ENCODE results near the gene GSC2.

Gene GSC2, protein sequence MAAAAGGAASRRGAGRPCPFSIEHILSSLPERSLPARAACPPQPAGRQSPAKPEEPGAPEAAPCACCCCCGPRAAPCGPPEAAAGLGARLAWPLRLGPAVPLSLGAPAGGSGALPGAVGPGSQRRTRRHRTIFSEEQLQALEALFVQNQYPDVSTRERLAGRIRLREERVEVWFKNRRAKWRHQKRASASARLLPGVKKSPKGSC

DNA sequence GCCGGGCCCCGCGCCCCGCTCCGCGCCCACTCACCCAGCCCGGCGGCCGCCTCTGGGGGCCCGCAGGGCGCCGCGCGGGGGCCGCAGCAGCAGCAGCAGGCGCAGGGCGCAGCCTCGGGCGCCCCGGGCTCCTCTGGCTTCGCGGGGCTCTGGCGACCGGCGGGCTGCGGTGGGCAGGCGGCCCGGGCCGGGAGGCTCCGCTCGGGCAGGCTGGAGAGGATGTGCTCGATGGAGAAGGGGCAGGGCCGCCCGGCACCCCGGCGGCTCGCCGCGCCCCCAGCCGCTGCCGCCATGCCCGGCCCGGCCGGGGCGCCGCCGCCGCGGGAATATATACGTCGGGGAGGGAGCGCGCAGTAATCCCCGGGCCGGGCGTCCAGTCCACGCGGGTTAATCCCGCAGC, at the start of gene GSC2:
GSC2 (minus strand) TSS at position 302 of the 400 bp plus-strand sequence; CDS start at position 293, 9 bp downstream.
- no peak for DNase-seq (ENCODE audit: low read depth)

DNA sequence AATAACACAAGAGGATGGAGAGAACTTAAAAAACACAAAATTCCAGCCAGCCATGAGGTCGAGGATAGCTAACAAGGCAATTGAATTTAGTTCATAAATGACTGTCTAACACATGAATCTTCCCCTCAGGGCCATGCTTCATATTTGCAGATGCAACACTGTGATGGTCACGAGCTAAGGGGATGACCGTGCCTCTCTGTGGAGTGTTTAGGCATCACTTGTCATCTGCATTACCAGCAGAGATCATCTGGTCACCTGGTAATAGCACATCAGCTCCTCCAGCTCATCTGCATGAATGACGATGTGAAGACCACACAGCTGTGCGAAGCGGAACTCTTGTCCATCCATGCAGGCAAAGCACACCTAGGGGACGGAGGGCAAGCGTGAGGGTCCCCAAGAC, 49.4 kb upstream of the GSC2 start:
- no peak for DNase-seq (ENCODE audit: low read depth)

DNA sequence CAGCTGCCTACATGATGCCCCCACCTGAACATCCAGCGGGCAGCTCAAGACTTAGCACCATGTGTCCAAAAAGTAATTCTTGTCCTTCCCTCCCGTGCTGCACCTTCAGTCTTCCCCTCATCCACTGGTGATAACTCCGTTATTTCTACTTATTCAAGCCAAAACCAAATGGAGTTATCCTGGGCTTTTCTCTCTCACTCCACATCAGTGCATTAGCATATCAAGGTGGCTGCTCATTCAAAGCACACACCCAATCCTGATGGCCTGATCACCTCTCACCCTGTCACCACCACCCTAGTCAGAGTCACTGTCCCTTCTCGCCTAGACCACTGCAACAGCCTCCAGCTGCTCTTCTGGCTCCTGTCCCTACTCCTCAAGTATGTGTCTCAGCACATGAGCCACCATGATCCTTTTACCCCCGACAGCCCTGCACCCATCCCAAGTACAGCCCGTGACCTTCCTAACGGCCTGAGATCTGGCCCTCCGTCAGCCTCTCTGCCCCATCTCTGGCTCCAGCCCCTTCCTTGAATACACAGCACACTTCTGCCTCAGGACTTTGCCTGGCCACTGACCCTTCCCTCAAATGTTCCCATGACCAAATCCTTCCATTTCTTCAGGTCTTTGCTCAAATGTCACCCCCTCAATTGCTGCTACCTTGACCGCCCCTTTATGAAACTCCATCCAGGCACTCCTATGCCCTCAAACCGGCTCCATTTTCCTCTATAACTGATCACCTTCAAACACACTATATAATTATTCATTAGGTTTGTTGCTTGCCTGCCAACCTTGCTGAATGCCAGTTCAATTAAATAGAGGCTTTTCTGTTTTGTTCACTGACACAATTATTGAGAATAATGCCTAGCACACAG, 48.1 kb upstream of the GSC2 start:
- no peak for DNase-seq (ENCODE audit: low read depth)

DNA sequence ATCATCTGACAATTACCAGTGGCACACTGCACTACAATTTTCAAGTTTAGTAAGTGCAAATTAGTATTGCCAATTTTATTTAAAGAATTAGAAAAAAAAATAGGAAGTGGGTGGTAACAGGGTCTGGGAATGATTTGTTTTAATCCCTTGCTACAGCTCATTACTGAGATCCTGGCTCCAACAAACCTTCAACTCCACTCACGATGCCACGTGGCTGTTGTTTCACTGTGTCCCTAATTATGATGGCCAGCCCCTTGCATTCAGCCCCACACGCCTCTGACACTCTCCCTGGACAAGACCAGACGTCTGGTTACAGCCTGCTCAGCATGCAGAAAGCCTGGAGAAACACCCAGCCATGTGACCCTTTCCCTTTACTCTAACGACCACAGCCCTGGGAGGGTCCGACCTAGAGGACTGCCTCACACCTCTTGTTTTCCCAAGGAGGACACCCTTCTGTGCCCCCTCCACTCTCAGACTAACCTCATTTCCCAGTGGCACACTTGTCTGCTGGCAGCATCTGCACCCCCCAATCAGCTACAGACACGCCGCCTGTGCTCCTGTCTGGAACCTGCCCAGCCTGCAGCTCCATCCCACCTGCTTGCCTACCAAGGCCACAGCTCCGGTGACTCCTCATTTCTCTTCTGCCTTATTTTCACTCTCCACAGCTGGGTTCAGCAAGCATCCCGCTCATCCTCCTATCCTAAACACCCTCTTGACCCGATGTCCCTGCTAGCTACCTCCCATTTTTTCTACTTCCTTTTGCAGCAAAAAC, 46.9 kb upstream of the GSC2 start:
- DNase-seq (ENCODE audit: low read depth): no peak

DNA sequence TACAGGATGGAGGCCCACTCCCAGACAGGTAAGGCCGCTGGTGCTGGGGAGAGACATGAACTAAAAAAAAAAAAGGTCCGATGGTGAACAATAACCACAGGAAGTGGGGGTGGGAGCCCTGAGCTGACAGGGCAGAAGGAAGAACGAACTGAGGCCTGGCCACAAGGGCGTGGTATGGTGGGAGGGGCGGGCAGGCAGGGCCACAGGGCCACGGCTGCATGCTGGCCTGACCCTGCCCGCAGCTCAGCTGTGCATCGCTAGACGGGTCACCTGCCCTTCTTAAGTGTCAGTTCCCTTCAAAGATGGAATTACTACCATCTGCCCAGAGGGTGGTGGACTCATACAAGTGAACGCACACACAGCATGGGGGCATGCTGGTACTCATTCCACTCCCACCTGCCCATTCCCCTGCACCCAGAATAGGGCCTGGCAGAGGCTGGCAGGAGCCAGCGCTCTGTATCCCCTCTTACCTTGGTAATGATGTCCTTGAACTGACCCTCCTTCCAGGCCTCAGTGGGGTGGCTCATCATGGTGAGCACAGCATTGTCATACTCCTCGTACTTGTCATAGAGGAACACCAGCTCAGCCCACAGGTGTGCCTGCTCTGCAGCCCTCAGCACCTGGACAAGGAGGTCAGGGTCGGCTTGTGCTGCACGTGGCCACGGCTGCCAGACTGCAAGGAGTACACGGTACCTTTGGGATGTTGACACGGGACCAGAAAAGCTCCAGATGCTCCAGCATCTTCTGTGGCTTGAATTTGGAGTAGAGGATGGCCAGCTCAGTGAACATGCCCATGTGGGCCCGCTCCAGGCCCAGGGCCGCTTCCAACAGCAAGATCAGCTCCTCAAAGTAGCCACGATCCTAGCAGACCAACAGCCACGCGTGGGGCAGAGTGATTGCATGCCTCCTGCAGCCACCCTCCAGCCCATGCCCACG, 46.0 kb upstream of the GSC2 start:
- DNase-seq (ENCODE audit: low read depth): no peak

DNA sequence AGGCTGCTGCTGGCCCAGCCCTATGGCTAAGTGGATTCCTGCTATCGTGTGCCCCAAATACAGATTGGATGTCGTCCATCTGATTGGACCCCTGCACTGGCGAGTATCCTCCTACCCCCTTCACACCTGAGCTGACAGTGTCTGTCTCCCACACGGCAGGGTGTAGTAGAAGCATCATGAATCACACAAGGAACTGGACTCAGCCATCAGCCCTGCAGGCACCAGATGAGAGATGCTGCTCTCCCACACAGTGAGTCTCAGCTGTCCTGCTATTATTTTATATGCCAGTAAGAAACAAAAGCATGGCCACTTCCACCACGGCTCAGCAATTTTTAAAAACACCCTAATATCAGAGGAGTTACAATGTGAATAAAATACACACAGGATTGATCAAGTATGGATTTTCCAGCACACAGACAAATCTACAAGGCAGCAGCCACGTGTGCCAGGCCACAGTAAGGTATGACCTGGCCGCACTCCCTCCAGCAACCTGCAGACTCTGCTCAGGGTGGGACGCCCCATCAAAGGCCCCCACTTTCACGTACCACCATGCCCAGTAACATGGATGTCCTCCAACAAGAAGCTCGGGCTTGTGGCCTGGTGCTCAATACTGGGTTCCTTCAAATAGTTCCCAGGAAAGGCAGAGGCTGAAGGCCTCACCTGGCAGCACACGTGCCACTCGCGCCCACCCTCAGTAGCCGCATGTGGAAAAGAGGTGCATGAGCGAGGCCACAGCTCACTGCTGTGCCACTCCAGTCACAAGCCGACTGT, 44.9 kb upstream of the GSC2 start:
- no peak for DNase-seq (ENCODE audit: low read depth)

DNA sequence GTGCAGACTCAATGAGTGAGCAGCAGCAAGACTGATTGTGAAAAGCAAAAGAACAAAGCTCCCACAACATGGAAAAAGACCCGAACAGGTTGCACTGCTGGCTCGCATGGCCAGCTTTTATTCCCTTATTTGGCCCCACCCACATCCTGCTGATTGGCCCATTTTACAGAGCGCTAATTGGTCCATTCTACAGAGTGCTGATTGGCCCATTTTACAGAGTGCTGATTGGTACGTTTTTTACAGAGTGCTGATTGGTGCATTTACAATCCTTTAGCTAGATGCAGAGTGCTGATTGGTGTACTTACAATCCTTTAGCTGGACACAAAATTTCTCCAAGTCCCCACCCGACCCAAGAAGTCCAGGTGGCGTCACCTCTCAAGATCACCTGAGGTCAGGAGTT, 43.8 kb upstream of the GSC2 start:
- DNase-seq (ENCODE audit: low read depth): no peak

DNA sequence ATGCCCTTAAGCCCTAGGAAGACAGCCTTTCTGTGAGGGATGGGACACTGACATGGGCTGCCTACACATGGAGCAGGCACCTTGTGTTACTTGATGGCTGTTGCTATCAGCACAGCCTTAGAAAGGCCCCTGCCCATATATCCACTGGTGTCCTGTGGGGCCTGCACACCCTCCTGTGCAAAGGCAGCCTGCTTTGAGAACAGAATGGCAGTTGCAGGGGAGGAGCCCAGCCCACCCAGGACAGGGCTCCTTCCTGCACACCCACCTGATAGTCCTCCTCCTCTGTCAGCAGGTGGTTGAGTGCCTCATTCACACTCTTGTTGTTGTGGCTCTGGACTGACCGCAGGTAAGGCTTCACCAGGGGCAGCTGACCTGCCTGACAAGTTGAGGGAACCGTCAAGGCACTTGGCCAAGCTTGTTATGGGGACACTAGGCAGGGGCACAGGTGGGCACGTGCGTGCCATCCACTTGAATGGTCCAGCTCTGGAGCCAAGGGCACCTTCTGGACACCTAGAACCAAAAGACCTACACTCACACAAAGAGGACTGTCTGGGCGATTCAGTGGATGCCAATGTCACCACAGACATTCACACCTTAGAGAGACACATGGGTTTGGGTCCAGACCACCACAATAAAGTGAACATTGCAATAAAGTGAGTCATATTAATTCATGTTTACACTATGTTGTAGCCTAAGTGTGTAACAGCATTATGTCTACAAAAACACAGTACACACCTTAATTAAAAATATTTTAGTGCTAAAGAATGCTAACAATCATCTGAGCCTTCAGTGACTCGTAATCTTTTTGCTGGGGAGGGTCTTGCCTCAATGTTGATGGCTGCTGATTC, 37.8 kb upstream of the GSC2 start:
- DNase-seq (ENCODE audit: low read depth): no peak

DNA sequence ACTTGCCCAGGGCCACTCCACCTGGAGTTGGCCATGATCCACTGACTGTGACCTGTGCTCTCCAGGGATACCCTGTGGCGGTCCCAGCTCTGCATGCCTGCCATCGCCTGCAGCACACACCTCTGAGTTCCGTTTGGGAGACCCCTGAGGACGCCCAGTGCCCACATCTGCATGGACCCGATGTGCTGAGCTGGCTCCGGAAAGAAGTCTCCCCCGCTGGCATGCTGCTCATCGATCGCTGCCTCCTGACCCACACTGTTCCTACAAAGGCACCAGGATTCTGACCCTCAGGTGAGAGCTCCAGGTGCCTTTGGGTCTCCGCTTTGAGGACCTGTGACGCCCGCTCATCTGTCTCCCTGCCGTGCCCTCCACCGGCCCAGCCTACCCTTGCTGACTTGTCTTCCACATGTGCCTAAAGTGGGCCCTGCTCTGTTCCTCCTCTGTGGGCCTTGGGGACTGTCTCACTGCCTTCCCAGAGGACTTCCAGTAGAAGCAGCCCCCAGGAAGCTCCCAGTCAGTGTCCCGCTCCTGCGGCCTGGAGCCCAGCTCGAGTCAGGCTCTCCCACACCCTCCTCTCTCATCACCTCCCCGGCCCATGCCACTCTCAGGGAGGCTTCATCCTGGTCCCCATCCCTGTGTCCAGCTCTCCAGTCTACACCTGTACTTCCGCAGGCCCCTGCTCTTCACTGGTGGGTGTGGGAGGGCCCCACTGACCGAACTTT, 34.3 kb upstream of the GSC2 start:
- DNase-seq (ENCODE audit: low read depth): no peak

DNA sequence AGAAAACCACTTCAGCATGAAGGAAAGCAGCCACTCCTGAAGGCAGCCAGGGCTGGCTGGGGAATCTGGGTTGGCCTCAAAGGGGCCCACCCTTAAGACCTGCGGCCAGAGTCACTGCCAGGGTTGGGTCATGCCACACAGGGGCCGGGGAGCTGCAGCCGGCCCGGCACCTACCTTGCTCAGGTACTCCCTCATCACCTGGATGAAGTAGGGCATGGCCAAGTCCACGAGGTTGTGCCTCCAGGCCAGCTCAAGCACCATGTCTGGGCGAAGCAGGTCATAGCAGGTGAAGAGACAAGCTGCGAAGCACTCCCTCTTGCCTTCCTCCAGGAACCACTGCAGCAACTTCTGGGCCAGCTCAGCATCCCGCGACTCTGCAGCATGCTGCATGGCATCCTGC, 33.1 kb upstream of the GSC2 start:
- DNase-seq (ENCODE audit: low read depth): no peak

DNA sequence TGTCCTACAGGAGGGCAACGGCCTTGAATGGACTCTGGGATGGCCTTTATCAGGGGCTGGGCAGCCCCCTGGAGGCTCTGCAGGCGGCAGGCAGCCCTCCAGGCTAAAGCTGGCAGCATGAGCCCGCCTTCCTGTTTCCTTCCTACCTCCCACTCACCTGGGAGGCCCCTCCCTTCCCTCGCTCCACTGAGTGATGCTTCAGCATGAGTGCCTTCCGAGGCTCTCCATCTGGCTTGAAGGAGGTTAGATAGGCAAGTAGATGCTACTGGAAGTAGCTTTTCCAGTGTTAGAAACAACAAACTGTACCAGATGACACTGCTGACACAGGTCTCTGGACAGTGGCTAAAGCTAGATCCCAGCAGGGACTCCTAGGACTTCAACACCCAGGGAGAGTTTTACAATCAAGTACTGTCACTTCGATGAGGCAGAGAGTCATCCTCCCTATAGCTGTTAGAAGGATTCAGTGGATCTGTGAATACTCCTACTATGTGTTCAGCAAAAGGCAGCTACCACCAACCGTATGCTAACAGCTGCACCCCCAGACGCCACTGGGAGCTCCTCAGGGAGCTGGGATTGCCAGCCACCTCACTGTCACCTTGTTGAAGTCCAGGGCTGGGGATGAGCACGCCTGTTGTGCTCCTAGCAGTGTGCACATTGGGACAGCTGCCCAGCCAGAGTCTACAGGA, 32.5 kb upstream of the GSC2 start:
- DNase-seq (ENCODE audit: low read depth): no peak

DNA sequence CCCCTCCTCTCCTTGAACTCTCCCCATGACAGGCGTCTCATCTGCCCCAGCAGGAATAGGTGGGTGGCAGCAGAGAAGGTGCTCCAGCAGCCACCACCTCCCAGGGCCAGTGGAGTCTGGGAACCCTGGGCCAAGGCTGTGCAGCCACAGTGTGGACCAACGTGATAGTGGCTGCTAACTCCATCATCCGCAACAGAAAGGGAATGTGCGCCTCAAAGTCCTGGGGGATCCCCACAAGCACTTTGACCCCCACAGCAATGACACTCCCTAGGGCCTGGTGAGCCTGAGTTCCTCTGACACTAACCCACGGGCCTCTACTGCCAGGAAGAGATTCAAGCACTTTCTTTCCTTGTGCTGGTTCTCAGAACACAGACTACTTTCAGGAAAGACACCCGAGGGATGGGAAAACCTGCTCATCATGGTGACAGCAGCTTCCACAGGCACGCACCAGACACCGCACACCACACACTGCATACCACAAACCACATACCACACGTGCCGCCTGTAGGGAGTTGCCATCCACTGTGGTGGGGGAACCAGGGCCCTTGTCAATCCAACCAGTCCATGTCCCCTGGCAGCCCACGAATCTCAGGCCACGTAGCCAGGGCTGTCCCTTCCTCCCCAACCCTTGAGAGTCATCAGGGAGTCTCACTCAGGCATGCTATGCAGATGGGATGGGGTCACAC, 31.8 kb upstream of the GSC2 start:
- no peak for DNase-seq (ENCODE audit: low read depth)

DNA sequence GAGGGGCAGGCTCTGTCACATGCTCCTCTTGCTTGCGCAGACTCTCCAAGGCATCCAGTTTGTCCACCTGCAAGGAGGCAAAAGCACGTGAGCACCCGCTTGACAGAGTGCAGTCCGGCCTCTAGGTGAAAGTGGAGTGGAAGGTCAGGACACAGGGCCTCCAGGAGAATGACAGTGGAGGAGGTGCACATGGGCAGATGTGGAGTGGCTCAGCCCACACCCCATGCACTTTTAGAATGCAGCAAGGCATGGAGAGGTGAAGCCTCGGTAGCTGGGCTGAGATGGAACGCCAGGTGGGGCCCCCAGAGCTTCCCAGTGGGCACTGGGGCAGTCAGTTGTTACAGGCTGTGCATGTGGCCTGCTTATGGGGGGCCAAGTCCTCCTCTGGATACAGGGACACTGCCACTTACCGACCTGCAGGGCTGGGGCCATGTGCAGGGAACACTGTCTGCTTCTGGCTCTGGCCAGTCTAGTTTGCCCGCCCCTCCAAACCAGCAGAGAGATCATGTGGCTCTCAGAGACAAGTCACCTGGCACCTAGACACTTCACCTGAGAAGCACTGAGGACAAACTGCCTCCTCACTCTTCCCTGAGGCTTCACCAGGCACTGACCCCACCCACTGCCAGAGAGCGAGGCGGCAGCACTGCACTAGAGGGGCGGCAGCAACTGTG, 30.8 kb upstream of the GSC2 start:
- no peak for DNase-seq (ENCODE audit: low read depth)

DNA sequence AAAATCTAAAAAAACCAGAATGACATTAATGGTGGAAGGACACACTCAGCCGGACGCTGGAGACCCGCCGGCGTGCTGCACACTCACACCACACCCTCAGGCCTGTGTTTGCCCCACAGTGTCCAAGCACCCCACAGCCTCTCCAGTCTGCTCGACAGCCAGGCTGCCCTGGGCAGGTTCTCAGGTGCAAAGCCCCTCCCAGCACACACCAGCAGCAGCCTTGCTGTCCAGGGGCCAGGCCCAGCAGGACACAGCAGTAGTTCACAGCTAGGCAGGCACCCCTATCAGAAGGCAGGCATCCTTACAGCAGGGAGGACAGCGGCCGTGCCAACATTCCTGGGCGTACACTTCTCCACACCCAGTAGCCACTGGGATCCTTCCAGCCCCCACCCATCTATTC, 30.1 kb upstream of the GSC2 start:
- DNase-seq (ENCODE audit: low read depth): no peak

DNA sequence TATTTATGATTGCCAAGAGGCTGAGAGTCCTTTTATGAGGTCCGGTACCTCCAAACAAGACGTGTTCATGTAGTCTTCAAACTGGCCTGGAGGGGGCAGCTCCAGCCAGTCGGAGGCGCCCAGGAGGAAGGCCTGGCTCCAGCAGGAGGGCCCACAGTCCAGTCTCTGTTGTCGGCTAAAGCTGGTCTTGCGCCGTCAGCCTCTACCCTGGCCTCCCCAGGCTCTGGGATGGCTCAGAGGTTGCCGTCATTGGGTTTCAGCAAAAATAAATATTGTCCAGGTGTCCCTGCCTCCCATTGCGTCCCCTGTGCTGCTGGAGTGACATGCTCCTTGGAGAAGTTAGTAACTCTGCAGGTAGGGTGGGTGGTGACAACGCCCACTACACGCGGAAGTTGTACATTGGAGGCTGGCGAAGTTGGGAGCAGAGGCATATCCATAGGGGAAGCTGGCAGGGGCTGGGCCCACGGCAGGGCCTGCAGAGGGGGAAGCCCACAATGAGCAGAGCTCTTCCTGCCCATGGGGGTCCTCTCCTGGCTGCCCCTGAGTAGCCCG, 29.5 kb upstream of the GSC2 start:
- no peak for DNase-seq (ENCODE audit: low read depth)

DNA sequence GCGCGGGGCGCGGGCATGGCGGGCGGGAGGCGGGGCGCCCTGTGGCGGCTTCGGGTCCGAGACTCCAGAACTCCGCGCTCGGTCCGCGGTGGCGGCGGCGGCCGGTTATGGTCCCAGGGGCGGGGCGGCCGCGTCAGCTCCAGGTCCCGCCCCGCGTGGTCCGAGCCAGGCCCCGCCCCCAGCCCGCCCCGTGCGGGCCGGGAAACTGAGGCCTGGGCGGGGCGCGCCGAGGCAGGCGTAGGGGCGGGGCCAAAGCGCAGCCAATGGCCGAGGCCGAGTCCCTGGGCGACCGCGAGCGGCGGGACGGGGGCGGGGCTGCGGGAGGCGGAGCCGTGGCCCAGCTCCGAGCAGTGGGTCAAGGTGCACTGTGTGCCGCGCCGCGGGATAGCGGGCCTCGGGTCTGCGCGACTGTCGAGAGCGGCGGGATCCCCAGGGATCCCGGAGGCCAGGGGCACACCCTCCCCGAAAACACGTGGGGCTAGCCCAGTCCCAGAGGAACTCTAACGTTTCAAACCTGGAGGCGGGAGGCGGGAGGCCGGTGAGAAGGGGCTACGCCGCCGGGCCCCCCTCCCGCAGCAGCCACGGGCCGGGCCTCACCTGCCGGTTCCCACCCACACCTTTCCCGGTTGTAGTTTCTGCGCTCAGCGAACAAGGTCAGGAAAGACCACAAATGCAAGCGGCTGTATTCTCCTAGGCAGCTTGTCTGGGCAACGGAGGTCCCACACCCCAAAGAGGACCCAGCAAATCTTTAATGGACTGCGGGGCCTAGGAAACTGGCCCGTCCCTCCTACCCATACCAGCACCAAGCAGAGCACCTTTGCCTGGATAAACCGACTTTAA, 28.8 kb upstream of the GSC2 start, which contains the start of gene SLC25A1:
SLC25A1 (minus strand) TSS at position 80 of the 840 bp plus-strand sequence; CDS start at position 17, 63 bp downstream.
- DNase-seq (ENCODE audit: low read depth): peak; percentile 78

All from stimulated activated CD8-positive, alpha-beta memory T cell treated with anti-CD3 and anti-CD28 coated beads, Interleukin-12 subunit alpha, Interleukin-12 subunit beta, amount 100 ng/mL, for 4 hours (primary cell).